ENCODE data around the gene FCMR. TPM values are rescaled to one million over a fixed set of nuclear protein-coding genes. Genes with fewer than 3 reads are reported as not detected.
A peak's percentile ranks its signal among the peaks of the same experiment; 100 is the strongest.

Gene FCMR
- total RNA-seq, 1 donor = 1.3 TPM

DNA sequence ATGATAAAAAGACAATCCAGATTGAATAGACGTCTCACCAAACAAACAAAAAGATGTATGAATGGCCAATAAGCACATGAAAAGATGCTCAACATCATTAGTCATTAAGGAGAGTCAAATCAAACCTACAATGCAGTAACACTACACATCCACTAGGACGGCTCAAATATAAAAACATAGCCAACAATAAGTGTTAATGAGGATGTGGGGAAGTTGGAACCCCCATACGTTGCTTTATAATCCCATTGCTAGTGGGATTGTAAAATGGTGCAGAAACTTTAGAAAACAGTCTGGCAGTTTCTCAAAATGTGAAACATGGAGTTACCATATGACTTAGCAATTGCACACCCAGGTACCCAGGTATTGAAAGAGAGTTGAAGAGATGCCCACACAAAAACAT lies 39.2 kb downstream of the FCMR start:
- no peak overlapping the region for H3K4me3 ChIP-seq (ENCODE audit: low read depth, low read length)
- TF ChIP-seq, protein P1, sequence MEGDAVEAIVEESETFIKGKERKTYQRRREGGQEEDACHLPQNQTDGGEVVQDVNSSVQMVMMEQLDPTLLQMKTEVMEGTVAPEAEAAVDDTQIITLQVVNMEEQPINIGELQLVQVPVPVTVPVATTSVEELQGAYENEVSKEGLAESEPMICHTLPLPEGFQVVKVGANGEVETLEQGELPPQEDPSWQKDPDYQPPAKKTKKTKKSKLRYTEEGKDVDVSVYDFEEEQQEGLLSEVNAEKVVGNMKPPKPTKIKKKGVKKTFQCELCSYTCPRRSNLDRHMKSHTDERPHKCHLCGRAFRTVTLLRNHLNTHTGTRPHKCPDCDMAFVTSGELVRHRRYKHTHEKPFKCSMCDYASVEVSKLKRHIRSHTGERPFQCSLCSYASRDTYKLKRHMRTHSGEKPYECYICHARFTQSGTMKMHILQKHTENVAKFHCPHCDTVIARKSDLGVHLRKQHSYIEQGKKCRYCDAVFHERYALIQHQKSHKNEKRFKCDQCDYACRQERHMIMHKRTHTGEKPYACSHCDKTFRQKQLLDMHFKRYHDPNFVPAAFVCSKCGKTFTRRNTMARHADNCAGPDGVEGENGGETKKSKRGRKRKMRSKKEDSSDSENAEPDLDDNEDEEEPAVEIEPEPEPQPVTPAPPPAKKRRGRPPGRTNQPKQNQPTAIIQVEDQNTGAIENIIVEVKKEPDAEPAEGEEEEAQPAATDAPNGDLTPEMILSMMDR (IDR thresholded peaks at IDR 0.05; ENCODE audit: insufficient read depth, low read depth, low read length) = peak; percentile 23
- DNase-seq (ENCODE audit: low read depth) = no peak

DNA sequence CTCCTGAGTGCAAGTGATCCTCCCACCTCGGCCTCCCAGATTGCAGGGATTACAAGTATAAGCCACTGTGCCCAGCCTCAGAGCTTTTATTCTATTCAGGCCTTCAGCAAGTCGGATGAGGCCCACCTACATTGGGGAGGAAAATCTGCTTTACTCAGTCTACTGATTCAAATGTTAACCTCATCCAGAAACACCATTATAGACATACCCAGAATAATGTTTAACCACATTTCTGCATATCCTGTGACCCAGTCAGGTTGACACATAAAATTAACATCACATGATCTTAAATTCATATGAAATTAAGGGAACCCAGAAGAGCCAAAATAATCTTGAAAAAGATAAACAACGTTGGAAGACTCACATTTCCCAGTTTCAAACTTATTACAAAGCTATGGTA lies 41.4 kb downstream of the FCMR start:
- TF ChIP-seq, protein P1 (IDR thresholded peaks at IDR 0.05; ENCODE audit: insufficient read depth, low read depth, low read length) = no peak
- no peak for DNase-seq (ENCODE audit: low read depth)
- H3K4me3 ChIP-seq (ENCODE audit: low read depth, low read length) = no peak overlapping the region

DNA sequence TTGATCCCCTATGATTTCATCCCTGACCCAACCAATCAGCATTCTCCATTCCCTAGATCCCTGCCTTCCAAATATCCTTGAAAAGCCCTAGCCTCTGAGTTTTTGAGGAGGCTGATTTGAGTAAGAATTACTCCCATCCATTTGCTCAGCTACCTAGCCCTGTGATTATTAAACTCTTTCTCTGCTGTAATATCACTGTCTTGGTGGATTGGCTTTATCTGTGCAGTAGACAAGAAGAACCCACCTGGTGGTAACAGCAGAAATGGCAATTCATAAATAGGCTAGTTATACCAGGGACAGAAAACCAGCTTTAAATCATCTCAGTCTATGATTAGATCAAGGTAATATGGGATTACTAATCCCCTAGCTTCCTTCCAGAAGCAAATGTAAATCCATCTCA lies 43.3 kb downstream of the FCMR start:
- DNase-seq (ENCODE audit: low read depth) = no peak
- no peak overlapping the region for H3K4me3 ChIP-seq (ENCODE audit: low read depth, low read length)
- TF ChIP-seq, protein P1 (IDR thresholded peaks at IDR 0.05; ENCODE audit: insufficient read depth, low read depth, low read length) = no peak

DNA sequence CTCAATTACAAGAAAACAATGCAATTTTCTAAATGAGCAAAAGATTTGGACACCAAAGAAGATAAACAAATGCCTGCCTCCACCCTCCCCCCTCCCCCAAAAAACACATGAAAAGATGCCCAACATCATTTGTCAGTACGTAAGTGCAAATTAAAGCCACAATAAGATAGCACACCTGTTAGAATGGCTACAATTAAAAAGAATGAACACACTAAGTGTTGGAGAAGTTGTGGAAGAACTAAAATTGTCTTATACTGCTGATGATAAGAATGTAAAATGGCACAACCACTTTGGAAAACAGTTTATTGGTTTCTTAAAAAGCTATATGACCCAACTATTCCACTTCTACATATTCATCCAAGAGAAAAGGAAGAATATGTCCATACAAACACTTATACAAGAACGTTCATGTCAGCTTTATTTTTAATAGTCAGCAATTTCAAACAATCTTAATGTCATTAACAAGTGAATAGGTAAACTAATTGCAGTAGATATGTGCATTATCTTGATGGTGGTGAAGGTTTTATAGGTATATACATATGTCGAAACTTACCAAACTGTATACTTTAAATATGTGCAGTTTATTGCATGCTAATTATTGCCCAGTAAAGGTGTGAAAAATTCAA lies 45.9 kb downstream of the FCMR start:
- no peak for DNase-seq (ENCODE audit: low read depth)
- H3K4me3 ChIP-seq (ENCODE audit: low read depth, low read length) = no peak overlapping the region
- TF ChIP-seq, protein P1 (IDR thresholded peaks at IDR 0.05; ENCODE audit: insufficient read depth, low read depth, low read length) = no peak

DNA sequence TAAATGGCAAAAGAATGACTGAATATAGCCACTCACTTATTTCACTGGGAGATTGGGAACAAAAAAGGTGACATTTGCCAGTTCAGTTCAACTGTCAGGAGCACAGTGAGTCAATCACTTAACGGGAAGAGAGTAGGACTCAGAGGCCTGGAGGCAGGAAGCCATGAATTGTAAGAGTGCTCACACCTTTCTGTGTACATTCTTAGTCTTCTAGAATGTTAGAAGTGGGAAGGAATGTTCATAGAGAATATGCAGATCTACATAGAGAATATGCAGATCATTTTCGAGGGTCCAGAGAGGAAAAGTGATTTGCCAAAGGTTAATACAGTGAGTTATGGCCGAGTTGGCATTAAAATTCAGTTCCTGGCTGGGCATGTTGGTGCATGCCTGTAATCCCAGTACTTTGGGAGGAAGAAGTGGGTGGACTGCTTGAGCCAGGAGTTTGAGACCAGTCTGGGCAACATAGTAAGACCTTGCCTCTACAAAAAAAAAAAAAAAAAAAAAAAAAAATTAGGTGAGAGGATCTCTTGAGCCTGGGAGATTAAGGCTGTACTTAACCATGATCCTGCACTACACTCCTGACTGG lies 48.0 kb downstream of the FCMR start:
- DNase-seq (ENCODE audit: low read depth) = no peak
- H3K4me3 ChIP-seq (ENCODE audit: low read depth, low read length) = no peak overlapping the region
- TF ChIP-seq, protein P1 (IDR thresholded peaks at IDR 0.05; ENCODE audit: insufficient read depth, low read depth, low read length) = no peak

DNA sequence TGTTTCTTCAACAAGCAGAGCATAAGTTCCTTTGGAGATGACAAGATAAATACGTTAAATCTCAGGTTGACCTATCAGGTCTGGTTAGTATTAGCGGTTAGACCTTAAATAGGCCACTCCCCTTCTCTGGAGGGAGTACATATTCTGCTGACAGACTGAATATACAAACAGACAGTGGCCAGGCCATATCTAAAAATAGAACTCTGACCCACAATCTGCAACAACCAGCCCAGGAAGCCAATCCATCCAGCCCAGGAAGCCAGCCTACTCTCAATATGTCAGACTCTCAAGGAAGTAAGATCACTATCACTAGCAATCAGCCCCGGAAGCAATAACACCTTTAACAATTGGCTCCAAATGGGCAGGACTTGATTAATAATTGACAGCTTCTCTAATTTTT lies 49.6 kb downstream of the FCMR start:
- TF ChIP-seq, protein P1 (IDR thresholded peaks at IDR 0.05; ENCODE audit: insufficient read depth, low read depth, low read length) = no peak
- no peak overlapping the region for H3K4me3 ChIP-seq (ENCODE audit: low read depth, low read length)
- peak; percentile 80 for DNase-seq (ENCODE audit: low read depth)

DNA sequence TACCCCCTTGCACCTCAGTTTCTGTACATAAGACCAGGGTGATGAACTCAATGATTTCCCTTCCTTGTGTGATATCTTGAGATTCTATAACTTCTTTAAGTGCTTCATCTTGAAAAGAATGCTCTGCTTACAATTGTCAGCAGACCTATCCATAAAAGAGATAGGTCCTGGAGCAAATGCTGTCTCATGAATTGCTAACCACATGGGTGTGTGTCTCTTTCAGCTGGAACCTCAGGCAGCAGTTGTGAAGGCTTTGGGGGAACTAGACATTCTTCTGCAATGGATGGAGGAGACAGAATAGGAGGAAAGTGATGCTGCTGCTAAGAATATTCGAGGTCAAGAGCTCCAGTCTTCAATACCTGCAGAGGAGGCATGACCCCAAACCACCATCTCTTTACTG lies 53.5 kb downstream of the FCMR start:
- TF ChIP-seq, protein P1 (IDR thresholded peaks at IDR 0.05; ENCODE audit: insufficient read depth, low read depth, low read length) = no peak
- H3K4me3 ChIP-seq (ENCODE audit: low read depth, low read length) = no peak overlapping the region
- no peak for DNase-seq (ENCODE audit: low read depth)
